NCI-H2107 (cell line): ENCODE data around the gene POMT1.
"Not testable (repeated sequence)": the region's sequence is repeated elsewhere in the genome, so short reads cannot be mapped to it uniquely, and the experiment has no call there.

Source experiments
- DNase-seq: peaks from one replicate; lab custom pipeline; 2025; lab: John Stamatoyannopoulos, UW

POMT1 gene

GRCh38 chr9:131502781-131503625, at the start of gene POMT1:
Gene POMT1, plus strand, starts transcription at chr9:131502918. Its CDS starts 1,301 bp downstream, at chr9:131504219.
- peak; percentile 77 for DNase-seq

GRCh38 chr9:131454028-131454427, 48.7 kb upstream of the POMT1 start:
- no peak for DNase-seq

- not testable (repeated sequence) for DNase-seq
Measured at GRCh38 chr9:131455655-131456054, 47.1 kb upstream of the POMT1 start.

- no peak for DNase-seq
Measured at GRCh38 chr9:131457746-131458145, 45.0 kb upstream of the POMT1 start.

- no peak for DNase-seq
Measured at GRCh38 chr9:131459056-131459455, 43.7 kb upstream of the POMT1 start.

- no peak for DNase-seq
Measured at GRCh38 chr9:131461166-131461565, 41.6 kb upstream of the POMT1 start.

- no peak for DNase-seq
Measured at GRCh38 chr9:131464354-131465000, 38.2 kb upstream of the POMT1 start.

GRCh38 chr9:131465401-131465800, 37.3 kb upstream of the POMT1 start:
- no peak for DNase-seq

- DNase-seq = no peak
Measured at GRCh38 chr9:131467214-131467935, 35.3 kb upstream of the POMT1 start.

GRCh38 chr9:131468031-131468430, 34.7 kb upstream of the POMT1 start:
- DNase-seq = no peak

- no peak for DNase-seq
Measured at GRCh38 chr9:131469356-131469755, 33.4 kb upstream of the POMT1 start.

- no peak for DNase-seq
Measured at GRCh38 chr9:131469951-131470350, 32.8 kb upstream of the POMT1 start.

GRCh38 chr9:131470581-131470991, 32.1 kb upstream of the POMT1 start:
- DNase-seq = no peak

- DNase-seq = not testable (repeated sequence)
Measured at GRCh38 chr9:131472085-131472484, 30.6 kb upstream of the POMT1 start.

- DNase-seq = no peak
Measured at GRCh38 chr9:131473198-131473885, 29.4 kb upstream of the POMT1 start.

- no peak for DNase-seq
Measured at GRCh38 chr9:131473891-131474290, 28.8 kb upstream of the POMT1 start.

- no peak for DNase-seq
Measured at GRCh38 chr9:131474711-131475110, 28.0 kb upstream of the POMT1 start.

- no peak for DNase-seq
Measured at GRCh38 chr9:131475111-131475955, 27.4 kb upstream of the POMT1 start.

GRCh38 chr9:131475956-131476776, 26.6 kb upstream of the POMT1 start:
- DNase-seq = no peak

- no peak for DNase-seq
Measured at GRCh38 chr9:131476777-131477345, 25.9 kb upstream of the POMT1 start.
